SU-DHL-6 (cell line): ENCODE measurements around the gene CAMK2D.

ENCODE experiments used
- CTCF ChIP-seq: fragments of 200-600 bp; sonication (generic); IDR thresholded peaks from one replicate; pipeline ENCODE4 v1.5.1; 2017; ENCODE audit warnings: antibody characterized with exemption, mild to moderate bottlenecking, low read length, moderate library complexity; ENCODE audit not compliant: insufficient read depth, poor library complexity, severe bottlenecking
- EZH2phosphoT487 ChIP-seq: fragments of 200-600 bp; sonication (generic), shearing (Covaris generic); conservative IDR thresholded peaks from 2 replicates; pipeline ENCODE4 v1.6.1; 2018; ENCODE audit warnings: mild to moderate bottlenecking, antibody characterized with exemption, low read length, moderate library complexity, mixed read lengths

- TF ChIP-seq CTCF (no peak), EZH2phosphoT487 (no peak)
Measured at GRCh38 chr4:113512880-113513279, 248.7 kb downstream of the CAMK2D start.
